GM21717 (cell line): ENCODE measurements around the gene ESR1.
A peak's percentile ranks its signal among the peaks of the same experiment; 100 is the strongest.
"Not testable (repeated sequence)": the region's sequence is repeated elsewhere in the genome, so short reads cannot be mapped to it uniquely, and the experiment has no call there.

Experiments
- ATAC-seq: cut with Tn5 transposase; IDR thresholded peaks from one replicate; pipeline ENCODE4 v1.9.1; 2021; ENCODE audit warnings: mild to moderate bottlenecking, moderate library complexity; ENCODE audit not compliant: unreplicated experiment

The ESR1 gene

GRCh38 chr6:152123076-152123475 lies 315.6 kb downstream of the ESR1 start:
- ATAC-seq = no peak

DNA sequence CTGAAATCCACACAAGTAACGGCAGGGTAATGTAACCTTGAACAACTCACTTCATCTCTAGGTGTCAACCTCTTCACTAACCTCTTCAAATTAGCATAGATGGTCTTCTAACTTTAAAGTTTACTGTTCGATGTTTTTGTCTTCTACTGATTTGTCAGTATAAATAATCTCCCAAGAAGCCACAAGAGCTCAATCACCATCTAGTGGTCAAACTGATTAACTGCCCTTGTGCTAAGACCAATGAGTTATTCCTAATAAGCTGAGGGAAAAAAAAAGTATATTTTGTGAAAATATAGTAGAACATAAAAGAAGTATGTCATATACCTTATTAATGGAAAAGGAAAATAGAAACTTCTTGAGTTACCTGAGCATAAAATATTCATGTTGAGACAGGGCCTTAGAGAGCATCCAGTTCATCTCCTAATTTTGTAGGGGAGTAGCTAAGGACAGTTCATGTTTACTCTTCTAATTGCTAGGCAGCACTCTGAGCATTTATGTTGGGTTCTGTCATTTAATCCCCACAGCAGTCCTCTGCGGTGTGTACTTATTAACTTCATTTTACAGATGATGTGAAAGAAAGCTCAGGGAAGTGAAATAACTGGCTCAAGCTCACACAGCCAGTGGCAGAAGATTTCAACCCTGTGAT lies 317.1 kb downstream of the ESR1 start:
- ATAC-seq = peak; percentile 66

DNA sequence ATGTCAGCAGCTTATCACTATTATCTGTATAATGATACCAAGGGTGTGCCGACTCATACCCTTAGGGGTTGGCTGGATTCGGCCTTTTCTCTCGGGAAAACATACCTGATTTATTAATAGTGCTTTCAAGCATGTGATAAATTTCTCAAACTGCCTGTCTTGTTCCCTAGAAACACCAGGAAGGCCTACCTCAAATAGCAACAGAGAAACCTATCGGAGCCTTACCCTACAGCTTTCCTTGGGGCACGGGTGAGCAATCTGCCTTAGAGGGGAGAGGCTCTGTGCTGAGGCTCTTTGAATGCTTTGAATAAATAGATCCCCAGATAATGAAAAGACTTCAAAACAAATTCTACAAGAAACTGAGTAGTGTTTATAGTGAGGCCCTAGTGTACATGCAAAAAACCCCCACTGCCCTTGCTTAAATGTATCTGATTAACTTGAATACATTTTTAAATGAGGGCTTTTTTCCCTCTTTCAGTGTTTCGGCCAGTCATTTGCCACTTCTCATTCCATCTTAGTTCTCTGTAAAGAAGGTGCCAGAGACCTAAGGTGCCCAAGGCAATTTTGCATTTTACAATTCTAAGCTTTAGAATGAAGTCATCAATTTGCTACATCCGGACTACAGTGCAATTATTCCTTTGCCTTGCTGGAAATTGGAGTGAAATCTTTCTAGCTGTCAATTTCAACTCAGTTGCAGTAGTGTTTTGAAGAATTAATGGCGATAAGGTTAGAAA lies 320.1 kb downstream of the ESR1 start:
- no peak for ATAC-seq

DNA sequence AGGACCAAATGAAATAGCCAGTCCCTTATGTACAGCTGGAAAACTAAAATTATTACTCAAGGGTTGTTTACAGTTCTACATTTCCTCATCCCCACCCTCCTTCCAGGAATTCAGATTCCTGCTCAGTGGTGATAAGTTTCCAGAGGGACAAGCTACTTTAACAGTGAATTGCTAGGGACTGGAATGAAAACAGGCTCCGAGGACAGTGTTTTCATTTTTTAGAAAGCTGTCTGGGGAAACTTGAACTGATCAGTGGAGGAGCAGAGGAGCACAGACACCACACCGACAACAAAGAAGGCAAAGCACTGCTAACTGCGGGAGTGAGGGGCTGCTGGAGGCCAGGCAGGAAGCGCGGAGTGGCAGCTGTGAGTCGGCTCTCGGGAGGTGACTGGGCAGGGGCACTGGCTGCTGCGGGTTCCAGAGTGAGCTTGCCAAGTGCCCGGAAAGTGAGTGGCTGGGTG lies 322.2 kb downstream of the ESR1 start:
- no peak for ATAC-seq

DNA sequence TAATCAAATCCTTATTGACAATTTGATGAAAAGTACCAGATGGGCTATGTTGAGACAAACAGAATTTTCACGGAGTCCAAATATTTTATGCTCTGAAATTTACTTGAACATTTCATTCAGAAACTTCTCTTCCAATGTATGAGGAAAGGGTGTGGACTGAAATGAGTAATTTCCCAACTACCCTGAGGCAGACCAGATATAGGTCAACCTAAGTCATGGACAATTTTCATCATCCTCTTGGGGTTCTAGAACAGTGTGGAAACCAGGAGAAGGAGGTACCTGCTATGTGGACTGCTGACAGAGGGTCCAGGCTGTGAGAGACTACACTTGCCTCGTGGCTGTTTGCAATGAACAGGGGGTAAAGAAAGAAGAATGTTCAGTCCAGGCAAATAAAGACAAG lies 323.0 kb downstream of the ESR1 start:
- no peak for ATAC-seq

DNA sequence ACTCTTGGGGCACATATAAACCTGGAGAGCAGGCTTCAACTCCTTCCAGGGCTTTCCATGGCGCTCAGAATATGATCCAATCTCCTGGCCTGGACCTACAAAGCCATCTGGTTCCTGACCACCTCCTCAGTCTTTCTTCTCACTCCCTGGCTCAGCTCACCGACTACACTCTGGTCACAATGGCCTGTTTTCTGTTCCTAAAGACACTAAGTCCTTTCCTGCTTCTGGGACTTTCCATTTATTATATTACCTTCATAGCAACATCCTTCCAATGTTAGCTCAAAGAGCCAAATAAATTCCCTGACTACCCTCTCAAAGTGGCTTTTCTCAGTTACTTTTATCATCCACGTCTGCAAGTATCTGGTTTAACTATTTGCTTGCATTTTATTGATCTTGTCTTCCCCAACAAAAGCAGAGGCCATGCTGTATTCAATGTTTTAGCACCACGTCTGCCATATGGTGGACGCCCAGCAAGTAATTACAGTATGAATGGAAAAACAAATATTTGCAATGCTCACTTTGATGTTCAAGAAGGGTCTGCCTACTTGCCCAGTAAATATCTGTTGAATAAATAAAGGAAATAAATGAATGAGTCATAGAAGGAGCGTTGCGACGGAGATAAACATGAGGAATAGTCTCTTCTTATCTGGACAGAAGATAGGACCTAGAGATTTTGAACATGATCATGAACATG lies 328.4 kb downstream of the ESR1 start:
- no peak for ATAC-seq

- ATAC-seq = no peak
These were observed 329.0 kb downstream of the ESR1 start for GRCh38 chr6:152136449-152136825.

GRCh38 chr6:152138344-152138743 lies 330.9 kb downstream of the ESR1 start:
- ATAC-seq = not testable (repeated sequence)

DNA sequence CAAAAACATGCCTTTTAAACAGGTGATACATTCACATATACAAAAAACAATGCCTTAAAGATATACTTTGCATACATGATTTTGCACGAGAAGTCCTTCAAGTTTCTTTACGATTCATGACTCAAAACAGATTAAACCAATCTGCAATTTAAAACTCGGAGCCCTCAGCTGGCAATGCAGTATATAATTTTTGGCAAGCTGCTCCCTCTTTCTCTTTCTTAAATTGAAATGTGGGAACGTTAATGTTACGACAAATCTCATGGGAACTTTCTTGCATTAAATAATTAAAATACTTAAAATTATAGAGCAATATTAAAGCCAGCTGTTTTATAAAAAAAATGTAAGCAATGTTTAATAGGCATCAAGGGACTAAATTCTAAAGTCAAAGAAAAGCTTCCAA lies 334.6 kb downstream of the ESR1 start:
- no peak for ATAC-seq

- no peak for ATAC-seq
These were observed 335.9 kb downstream of the ESR1 start for GRCh38 chr6:152143359-152143758.

DNA sequence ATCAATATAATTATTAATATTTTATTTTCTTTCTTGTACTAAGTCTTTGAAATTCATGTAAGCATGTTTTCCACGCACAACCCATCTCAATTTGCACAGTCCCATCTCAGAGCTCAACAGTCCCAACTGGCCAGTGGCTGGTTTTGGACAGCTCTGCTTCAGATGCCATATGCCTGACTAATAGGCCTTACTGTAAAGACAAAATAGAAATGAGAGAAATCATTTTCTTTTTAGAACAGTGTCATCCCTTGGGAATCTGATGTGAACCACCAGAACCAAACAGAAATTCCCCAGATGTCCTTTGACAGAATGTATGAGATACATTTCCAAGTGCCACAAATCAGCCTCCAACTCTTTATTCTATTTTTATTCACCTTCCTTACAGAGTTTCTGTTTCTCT lies 338.9 kb downstream of the ESR1 start:
- no peak for ATAC-seq

DNA sequence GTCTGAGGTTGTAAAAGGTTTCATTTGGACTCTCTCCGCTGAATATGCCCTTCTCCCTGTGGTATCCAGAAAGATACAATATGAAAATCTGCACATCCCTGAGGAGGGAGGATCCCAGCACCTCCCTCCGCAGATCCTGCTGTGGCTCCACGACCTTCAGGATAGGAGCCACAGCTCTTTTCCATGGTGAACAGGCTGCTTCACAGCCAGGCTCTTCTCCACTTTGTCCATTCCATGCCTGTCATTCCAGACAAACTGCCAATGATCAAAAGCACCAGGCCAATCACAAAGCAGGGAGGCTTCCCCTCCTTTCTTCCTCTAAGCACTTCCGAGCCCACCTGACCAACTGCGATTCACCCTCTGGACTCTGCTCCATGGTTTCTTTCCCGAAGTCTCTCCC lies 339.8 kb downstream of the ESR1 start:
- no peak for ATAC-seq

DNA sequence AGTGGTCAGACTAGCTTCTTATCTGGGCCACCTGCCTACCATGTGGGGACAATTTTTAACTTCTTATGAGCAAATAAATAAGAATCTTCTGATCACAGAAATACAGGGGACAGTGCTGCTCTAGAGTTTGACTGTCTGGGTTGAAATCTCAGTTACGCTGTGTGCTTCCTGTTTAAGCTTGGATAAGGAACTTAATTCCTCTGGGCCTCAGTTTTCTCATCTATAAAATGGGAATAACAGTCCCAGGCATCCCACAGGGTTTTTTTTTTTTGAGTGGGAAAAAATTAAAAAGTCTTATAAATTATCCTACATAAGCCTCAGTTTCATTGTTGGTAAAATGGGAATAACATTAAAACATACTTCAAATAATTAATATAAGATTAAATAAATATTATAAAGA lies 340.9 kb downstream of the ESR1 start:
- no peak for ATAC-seq

- ATAC-seq = no peak
These were observed 342.7 kb downstream of the ESR1 start for GRCh38 chr6:152150196-152150595.

DNA sequence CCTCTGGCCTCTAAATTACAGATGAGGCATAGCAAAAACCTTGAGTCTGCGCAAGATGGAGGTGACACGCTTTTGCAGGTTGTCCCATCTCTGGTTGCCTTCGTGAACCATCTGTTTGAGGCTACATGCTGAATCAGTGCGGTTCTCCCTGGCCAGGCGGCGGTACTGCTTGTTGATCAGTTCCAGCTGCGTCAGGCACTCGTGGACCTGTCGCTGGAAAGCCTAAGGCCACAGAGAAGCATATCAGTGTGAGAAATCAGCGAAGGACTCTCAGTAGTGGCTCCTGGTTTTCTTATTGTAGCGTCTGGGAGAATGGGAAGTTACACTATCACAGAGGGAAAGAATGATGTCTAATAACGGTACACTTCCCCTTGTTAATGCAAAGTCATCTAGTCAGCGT lies 344.4 kb downstream of the ESR1 start:
- no peak for ATAC-seq

- ATAC-seq = no peak
These were observed 347.3 kb downstream of the ESR1 start for GRCh38 chr6:152154559-152155356.

DNA sequence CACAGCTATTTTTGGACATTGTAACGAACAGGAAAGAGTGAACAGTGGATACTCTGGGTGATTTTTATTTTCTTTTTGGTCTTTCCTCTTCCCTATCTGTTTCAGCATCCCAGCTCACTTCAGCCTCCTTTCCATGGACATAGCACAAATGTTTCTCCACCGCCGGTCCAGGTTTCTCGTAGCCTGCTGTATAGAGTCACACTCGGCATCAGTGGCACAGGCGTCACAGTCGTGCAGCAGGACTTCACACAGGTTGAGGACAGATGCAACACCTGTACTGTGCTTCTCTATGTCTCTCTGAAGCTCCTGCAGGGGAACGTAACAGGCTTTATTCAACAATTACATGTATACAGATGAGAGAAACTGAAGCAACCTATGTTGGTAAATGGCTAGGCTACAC lies 348.3 kb downstream of the ESR1 start:
- no peak for ATAC-seq

DNA sequence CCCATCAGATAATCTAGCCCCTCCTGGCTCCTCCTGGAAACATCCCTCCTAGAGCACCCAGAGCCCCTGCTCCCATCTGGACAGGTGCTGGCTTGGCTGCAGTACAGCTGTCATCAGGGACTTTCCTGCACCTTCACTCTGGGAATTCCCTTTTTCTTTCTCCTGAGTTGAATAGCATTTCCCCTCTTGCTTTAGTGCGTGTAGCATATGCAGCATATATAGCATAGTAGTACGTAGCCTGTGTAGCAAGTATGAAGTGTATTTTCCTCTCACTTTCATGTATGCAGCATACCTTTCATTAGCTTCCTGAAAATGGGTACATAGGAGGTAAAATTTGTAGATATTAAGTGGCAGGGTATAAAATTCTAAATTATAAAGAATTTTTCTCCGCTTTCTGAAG lies 352.9 kb downstream of the ESR1 start:
- ATAC-seq = peak; percentile 97

GRCh38 chr6:152161501-152161900 lies 354.0 kb downstream of the ESR1 start:
- ATAC-seq = peak; percentile 59

DNA sequence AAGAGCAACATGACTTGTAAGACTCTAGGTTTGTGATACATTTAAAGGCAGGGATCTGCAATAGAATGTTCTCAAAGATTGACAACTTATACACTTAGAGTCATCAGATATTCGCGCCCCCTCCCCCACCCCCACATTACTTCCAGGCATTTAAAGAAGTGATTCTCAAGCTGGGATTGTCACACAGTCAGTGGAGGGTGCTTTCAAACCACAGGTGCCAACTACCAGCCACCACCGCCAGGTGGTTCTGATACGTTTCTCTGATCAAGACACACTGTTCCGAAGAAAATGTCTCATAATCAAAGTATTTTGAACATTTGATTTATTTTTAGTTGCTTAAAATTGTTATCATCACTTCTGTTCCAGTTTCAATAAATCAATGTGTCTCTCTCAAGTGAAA lies 357.5 kb downstream of the ESR1 start:
- no peak for ATAC-seq

GRCh38 chr6:152166497-152166896 lies 359.0 kb downstream of the ESR1 start:
- no peak for ATAC-seq
